VCaP (cell line): Measurements from ENCODE around the gene KIF5A.
"Not testable (repeated sequence)": the region's sequence is repeated elsewhere in the genome, so short reads cannot be mapped to it uniquely, and the experiment has no call there.

ENCODE experiments used
- H3K27ac ChIP-seq: fragments of 450-650 bp; 2 replicates; pipeline ENCODE4 v1.5.1; 2017
- TF ChIP-seq, protein P1 (sequence below): fragments of 450-650 bp; conservative IDR thresholded peaks from 2 replicates; pipeline ENCODE4 v1.5.1; 2017; ENCODE audit warnings: mild to moderate bottlenecking, moderate library complexity

Gene KIF5A

DNA sequence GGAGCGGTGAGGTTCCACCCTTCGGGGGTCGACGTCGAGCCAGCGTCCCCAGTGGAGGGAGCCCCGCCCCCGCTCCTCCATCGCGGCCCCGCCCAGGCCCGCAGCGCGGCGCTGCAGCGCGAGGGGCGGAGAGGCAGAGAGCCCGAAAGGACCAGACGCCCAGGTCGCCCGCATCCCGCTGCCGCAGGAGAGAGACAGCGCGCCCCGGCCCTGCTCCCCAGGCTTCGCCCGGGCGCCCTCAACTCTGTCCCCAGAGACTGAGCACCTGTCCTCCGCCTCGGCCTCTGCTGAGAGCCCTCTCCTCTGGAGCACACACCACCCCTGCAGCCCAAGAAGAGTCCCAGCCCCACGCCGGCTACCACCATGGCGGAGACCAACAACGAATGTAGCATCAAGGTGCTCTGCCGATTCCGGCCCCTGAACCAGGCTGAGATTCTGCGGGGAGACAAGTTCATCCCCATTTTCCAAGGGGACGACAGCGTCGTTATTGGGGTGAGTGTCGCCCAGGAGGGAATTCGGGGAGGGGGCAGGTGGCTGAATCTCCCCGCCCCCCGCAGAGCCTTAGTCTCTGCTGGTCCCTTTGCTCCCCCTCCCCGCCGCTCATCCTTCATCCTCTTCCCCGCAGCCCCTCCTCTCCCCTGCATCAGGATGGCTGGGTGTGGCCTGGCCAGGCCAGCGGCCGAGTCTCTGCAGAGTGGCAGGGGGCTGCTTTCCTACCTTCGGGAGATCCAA lies at the start of gene KIF5A:
Gene KIF5A (plus strand): TSS at position 136 of the 732 bp plus-strand sequence. CDS start 228 bp downstream, at position 364.
- TF ChIP-seq, protein P1, sequence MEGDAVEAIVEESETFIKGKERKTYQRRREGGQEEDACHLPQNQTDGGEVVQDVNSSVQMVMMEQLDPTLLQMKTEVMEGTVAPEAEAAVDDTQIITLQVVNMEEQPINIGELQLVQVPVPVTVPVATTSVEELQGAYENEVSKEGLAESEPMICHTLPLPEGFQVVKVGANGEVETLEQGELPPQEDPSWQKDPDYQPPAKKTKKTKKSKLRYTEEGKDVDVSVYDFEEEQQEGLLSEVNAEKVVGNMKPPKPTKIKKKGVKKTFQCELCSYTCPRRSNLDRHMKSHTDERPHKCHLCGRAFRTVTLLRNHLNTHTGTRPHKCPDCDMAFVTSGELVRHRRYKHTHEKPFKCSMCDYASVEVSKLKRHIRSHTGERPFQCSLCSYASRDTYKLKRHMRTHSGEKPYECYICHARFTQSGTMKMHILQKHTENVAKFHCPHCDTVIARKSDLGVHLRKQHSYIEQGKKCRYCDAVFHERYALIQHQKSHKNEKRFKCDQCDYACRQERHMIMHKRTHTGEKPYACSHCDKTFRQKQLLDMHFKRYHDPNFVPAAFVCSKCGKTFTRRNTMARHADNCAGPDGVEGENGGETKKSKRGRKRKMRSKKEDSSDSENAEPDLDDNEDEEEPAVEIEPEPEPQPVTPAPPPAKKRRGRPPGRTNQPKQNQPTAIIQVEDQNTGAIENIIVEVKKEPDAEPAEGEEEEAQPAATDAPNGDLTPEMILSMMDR = peak; percentile 23; the same call in 1 of the 2 replicates
- H3K27ac ChIP-seq = peak within 1 kb of the TSS; percentile 64; the same call in 1 of the 2 replicates

DNA sequence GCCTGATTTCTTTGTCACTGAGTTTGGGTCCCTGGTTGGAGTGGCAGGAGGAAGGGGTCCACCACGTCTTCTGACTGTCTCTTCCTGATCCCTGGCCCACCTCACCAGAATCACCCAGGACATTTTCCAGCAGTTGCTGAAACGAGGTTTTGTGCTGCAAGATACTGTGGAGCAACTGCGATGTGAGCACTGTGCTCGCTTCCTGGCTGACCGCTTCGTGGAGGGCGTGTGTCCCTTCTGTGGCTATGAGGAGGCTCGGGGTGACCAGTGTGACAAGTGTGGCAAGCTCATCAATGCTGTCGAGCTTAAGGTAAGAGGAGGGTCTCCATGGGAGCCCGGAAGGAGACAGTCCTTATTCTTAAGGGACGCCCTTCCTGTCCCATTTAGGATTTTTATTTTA lies 49.6 kb upstream of the KIF5A start:
- TF ChIP-seq, protein P1 = no peak
- no peak overlapping the region for H3K27ac ChIP-seq

DNA sequence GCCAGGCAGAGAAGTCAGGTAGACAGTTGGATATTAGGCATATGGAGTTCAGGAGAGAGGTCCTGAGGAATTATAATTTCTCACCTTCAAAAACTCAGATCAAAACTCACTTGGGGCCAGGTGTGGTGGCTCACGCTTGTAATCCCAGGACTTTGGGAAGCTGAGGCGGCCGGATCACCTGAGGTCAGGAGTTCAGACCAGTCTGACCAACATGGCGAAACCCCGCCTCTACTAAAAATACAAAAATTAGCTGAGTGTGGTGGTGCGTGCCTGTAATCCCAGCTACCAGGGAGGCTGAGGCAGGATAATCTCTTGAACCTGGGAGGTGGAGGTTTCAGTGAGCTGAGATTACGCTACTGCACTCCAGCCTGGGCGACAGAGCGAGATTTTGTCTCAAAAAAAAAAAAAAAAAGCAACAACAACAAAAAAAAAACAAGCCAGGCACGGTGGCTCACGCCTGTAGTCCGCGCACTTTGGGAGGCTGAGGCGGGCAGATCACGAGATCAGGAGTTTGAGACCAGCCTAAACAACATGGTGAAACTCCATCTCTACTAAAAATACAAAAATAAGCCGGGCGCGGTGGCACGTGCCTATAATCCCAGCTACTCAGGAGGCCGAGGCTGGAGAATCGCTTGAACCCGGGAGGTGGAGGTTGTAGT lies 47.4 kb upstream of the KIF5A start:
- H3K27ac ChIP-seq = not testable (repeated sequence)

DNA sequence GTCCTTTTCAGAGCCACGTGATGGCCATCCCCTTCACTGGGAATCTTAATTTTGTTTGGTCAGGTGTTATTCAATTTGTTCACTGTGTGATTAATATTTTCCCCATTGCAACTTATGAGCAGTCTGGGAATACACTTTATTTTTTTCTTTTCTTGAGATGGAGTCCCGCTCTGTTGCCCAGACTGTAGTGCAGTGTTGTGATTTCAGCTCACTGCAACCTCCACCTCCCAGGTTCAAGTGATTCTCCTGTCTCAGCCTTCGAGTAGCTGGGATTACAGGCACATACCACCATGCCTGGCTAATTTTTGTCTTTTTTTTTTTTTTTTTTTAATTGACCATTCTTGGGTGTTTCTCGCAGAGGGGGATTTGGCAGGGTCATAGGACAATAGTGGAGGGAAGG lies 43.3 kb upstream of the KIF5A start:
- H3K27ac ChIP-seq = not testable (repeated sequence)

DNA sequence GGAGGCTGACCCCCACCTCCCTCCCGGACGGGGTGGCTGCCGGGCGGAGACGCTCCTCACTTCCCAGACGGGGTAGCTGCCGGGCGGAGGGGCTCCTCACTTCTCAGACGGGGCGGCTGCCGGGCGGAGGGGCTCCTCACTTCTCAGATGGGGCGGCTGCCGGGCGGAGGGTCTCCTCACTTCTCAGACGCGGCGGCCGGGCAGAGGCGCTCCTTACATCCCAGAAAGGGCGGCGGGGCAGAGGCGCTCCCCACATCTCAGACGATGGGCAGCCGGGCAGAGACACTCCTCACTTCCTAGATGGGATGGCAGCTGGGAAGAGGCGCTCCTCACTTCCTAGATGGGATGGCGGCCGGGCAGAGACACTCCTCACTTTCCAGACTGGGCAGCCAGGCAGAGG lies 42.0 kb upstream of the KIF5A start:
- H3K27ac ChIP-seq = not testable (repeated sequence)

DNA sequence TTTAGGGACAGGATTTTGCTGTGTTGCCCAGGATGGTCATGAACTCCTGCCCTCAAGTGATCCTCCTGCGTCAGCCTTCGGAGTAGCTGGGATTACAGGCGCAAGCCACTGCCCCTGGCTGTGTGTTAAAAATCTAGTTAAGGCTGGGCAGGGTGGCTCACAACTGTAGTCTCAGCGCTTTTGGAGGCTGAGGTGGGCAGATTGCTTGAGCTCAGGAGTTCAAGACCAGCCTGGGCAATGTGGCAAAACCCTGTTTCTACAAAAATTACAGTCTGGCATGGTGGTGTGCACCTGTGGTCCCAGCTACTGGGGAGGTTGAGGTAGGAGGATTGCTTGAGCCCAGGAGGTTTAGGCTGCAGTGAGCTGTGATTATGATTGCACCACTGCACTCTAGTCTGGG lies 38.7 kb upstream of the KIF5A start:
- H3K27ac ChIP-seq = no peak overlapping the region
- TF ChIP-seq, protein P1 = no peak

DNA sequence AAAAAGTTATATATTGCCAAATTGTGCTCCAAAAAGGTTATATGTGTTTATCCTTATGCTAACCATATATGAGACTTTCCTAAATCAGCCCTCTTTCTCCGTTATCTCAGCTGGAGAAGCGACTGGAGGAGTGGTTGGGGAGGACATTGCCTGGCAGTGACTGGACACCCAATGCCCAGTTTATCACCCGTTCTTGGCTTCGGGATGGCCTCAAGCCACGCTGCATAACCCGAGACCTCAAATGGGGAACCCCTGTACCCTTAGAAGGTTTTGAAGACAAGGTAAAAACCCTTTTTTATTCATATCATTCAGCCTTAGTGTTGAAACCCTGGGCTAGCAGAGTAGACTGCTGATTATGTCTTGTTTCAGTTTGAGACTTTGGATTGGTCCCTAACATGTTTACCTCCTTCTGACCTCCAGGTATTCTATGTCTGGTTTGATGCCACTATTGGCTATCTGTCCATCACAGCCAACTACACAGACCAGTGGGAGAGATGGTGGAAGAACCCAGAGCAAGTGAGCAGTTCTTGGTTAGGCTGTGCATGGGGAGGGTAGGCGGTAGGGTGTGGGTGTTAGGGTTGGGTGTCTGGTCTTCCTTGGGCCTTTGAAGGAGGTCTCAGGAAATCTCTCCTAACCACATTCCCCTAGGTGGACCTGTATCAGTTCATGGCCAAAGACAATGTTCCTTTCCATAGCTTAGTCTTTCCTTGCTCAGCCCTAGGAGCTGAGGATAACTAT lies 38.1 kb upstream of the KIF5A start:
- TF ChIP-seq, protein P1 = no peak

DNA sequence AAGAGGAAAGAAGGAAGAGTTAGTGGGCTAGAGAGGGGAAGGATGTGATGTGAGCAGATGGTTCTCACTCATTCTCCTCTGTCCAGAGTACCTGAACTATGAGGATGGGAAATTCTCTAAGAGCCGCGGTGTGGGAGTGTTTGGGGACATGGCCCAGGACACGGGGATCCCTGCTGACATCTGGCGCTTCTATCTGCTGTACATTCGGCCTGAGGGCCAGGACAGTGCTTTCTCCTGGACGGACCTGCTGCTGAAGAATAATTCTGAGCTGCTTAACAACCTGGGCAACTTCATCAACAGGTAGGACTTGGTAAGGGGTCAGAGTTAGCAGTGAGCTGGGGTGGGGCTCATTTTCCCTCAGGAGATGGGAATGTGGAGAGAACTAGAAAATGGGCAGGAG lies 37.2 kb upstream of the KIF5A start:
- TF ChIP-seq, protein P1 = no peak

More for the DNA sequence above, 38.1 kb upstream of the KIF5A start:
- H3K27ac ChIP-seq = peak overlapping the region; percentile 21; the same call in 1 of the 2 replicates

DNA sequence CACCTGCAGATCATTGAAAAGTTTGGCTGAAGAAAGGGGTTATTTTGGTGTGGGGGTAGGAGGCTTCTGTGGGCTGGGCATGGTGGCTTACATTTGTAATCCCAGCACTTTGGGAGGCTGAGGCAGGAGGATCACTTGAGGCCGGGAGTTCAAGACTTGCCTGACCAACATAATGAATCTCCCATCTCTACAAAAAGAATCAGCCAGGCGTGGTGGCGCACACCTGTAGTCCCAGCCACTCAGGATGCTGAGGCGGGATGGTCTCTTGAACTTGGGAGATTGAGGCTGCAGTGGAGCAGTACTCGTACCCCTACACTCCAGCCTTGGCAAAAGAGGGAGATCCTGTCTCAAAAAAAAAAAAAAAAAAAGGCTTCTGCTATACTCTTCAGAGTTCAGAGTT lies 36.6 kb upstream of the KIF5A start:
- H3K27ac ChIP-seq = peak overlapping the region; percentile 99
- TF ChIP-seq, protein P1 = no peak

More for the DNA sequence above, 37.2 kb upstream of the KIF5A start:
- H3K27ac ChIP-seq = peak overlapping the region; percentile 21

DNA sequence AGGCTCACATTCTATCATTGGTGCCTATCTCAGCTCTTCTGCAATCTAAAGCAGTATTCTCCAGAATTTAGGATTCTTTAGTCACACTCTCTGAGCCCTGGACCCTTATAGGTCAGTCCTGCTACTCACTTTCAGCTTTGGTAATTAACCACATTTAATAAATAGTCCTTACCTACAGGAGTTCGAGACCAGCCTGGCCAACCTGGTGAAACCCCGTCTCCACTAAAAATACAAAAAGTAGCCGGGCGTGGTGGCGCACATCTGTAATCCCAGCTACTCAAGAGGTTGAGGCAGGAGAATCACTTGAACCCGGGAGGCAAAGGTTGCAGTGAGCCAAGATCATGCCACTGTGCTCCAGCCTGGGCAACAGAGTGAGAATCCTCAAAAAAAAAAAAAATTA lies 36.2 kb upstream of the KIF5A start:
- peak overlapping the region; percentile 99 for H3K27ac ChIP-seq

DNA sequence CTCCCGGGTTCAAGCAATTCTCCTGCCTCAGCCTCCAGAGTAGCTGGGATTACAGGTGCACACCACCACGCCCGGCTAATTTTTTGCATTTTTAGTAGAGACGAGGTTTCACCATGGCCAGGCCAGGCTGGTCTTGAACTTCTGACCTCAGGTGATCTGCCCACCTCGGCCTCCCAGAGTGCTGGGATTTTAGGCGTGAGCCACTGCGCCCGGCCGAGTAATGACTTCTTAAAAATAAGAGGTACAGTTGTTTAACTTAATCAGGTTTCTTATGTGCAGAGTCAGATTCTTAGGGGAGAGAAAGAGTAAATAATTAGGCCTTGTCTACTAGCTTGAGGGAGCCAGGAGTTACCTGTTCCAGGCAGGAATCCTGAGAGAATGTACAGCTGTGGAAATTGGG lies 35.6 kb upstream of the KIF5A start:
- H3K27ac ChIP-seq = peak overlapping the region; percentile 99
